Endothelial cell of umbilical vein (primary cell): Measurements from ENCODE around the gene KDM4C.

ENCODE experiments used
- CTCF ChIP-seq, 2 donors: IDR thresholded peaks; 1 replicate in 1 of 2; 2 replicates in 1 of 2; pipeline ENCODE4 v1.5.1; 2011; ENCODE audit warnings: low read length in 2 of 2, mild to moderate bottlenecking in 2 of 2, moderate library complexity in 2 of 2, control low read depth in 1 of 2, inconsistent platforms in 1 of 2, low read depth in 1 of 2; ENCODE audit not compliant: insufficient read depth in 1 of 2; ENCODE audit errors: extremely low read depth in 1 of 2
- EZH2 ChIP-seq: IDR thresholded peaks from 2 replicates; pipeline ENCODE4 v1.6.1; 2012; ENCODE audit warnings: borderline replicate concordance, low read depth, mild to moderate bottlenecking, moderate library complexity, low read length, inconsistent platforms; ENCODE audit not compliant: severe bottlenecking
- FOS ChIP-seq: IDR thresholded peaks from 2 replicates; pipeline ENCODE4 v1.6.1; 2011; ENCODE audit warnings: mild to moderate bottlenecking, low read length, moderate library complexity, borderline replicate concordance; ENCODE audit not compliant: insufficient read depth
- GATA2 ChIP-seq: IDR thresholded peaks from 2 replicates; pipeline ENCODE4 v1.7.0; 2011; ENCODE audit warnings: low read depth, mild to moderate bottlenecking, moderate library complexity, mixed read lengths, low read length; ENCODE audit not compliant: insufficient read length, insufficient read depth
- MAX ChIP-seq: IDR thresholded peaks from 2 replicates; pipeline ENCODE4 v1.6.1; 2011; ENCODE audit not compliant: insufficient read depth, insufficient read length
- MYC ChIP-seq: IDR thresholded peaks from one replicate; pipeline ENCODE4 v1.6.1; 2011; ENCODE audit warnings: mild to moderate bottlenecking, low read depth, low read length
- POLR2A ChIP-seq: IDR thresholded peaks from 2 replicates; pipeline ENCODE4 v1.6.1; 2012; ENCODE audit warnings: low read depth, mild to moderate bottlenecking, control low read depth, low read length
- POLR2AphosphoS5 ChIP-seq: IDR thresholded peaks from 2 replicates; pipeline ENCODE4 v1.6.1; 2012; ENCODE audit warnings: low read depth, mild to moderate bottlenecking, control low read depth, low read length, moderate library complexity; ENCODE audit not compliant: insufficient read depth

- no peak for TF ChIP-seq CTCF (IDR thresholded peaks at IDR 0.05; ENCODE audit: extremely low read depth in 1 of 2, insufficient read depth in 1 of 2, low read depth in 1 of 2, low read length in 2 of 2)
- no peak for TF ChIP-seq POLR2AphosphoS5
- no peak for TF ChIP-seq EZH2
- TF ChIP-seq POLR2A = no peak
- TF ChIP-seq MYC = no peak
- no peak for TF ChIP-seq FOS
- no peak for TF ChIP-seq GATA2
- TF ChIP-seq MAX = no peak
Measured at GRCh38 chr9:7115606-7116005, 357.8 kb downstream of the KDM4C start.
